ENCODE results near the gene KIDINS220. TPM values are rescaled to one million over a fixed set of nuclear protein-coding genes. Genes with fewer than 3 reads are reported as not detected.

KIDINS220 gene
- total and polyA plus RNA-seq, 2 of the 13 experiments (the other 11 are each of a cell fraction or from before 2014, with no cell fraction given) = 25.2 to 32.3 TPM

- TF ChIP-seq LCORL (IDR thresholded peaks at IDR 0.05) = peak; percentile 60; the same call in 1 of the 2 replicates
- TF ChIP-seq LCORL (CRISPR knock-in tag; IDR thresholded peaks at IDR 0.05) = peak; percentile 96
- TF ChIP-seq ZNF737 (CRISPR knock-in tag; IDR thresholded peaks at IDR 0.05; ENCODE audit: borderline replicate concordance) = no peak
- TF ChIP-seq THAP9 (CRISPR knock-in tag; IDR thresholded peaks at IDR 0.05; ENCODE audit: borderline replicate concordance) = peak; percentile 68; the same call in 1 of the 2 replicates
- TF ChIP-seq ZMAT3 (CRISPR knock-in tag; conservative IDR thresholded peaks at IDR 0.05) = peak; percentile 67
- TF ChIP-seq ZNF333 (CRISPR knock-in tag; IDR thresholded peaks at IDR 0.05; ENCODE audit: borderline replicate concordance) = peak; percentile 8; the same call in 1 of the 2 replicates
- TF ChIP-seq ZFP62 (CRISPR knock-in tag; IDR thresholded peaks at IDR 0.05) = no peak
- peak; percentile 86 for TF ChIP-seq IRF2 (CRISPR knock-in tag; IDR thresholded peaks at IDR 0.05)
- TF ChIP-seq MTF1 (CRISPR knock-in tag; IDR thresholded peaks at IDR 0.05) = no peak
- TF ChIP-seq TBX2 (CRISPR knock-in tag; IDR thresholded peaks at IDR 0.05; ENCODE audit: borderline replicate concordance) = peak; percentile 86
- peak; percentile 92 for TF ChIP-seq ERF (CRISPR knock-in tag; IDR thresholded peaks at IDR 0.05)
- TF ChIP-seq ZNF263 (CRISPR knock-in tag; IDR thresholded peaks at IDR 0.05) = peak; percentile 87
- no peak; the same call in 1 of the 2 replicates for TF ChIP-seq SNAI1 (CRISPR knock-in tag; IDR thresholded peaks at IDR 0.05; ENCODE audit: borderline replicate concordance)
- no peak for TF ChIP-seq TERF1 (CRISPR knock-in tag; IDR thresholded peaks at IDR 0.05)
- TF ChIP-seq ZNF607 (CRISPR knock-in tag; IDR thresholded peaks at IDR 0.05; ENCODE audit: borderline replicate concordance) = peak; percentile 82
- TF ChIP-seq ZNF17 (CRISPR knock-in tag; IDR thresholded peaks at IDR 0.05) = no peak
- TF ChIP-seq ZNF33B (CRISPR knock-in tag; IDR thresholded peaks at IDR 0.05) = peak; percentile 75; the same call in 1 of the 2 replicates
- TF ChIP-seq PHF21A (CRISPR knock-in tag; IDR thresholded peaks at IDR 0.05) = peak; percentile 91
- TF ChIP-seq ZBTB10 (CRISPR knock-in tag; IDR thresholded peaks at IDR 0.05; ENCODE audit: borderline replicate concordance) = no peak; the same call in 1 of the 2 replicates
- peak; percentile 96 for TF ChIP-seq ZNF605 (CRISPR knock-in tag; IDR thresholded peaks at IDR 0.05)
- TF ChIP-seq ZBTB43 (CRISPR knock-in tag; conservative IDR thresholded peaks at IDR 0.05) = no peak; the same call in 1 of the 2 replicates
- TF ChIP-seq GATAD1 (CRISPR knock-in tag; IDR thresholded peaks at IDR 0.05) = peak; percentile 73
These were observed 157.3 kb downstream of the KIDINS220 start (continued) for GRCh38 chr2:8679827-8680731.

Measured in HepG2 (cell line).